IMR-90 (cell line): ENCODE measurements around the gene FUT7. TPM values are rescaled to one million over a fixed set of nuclear protein-coding genes. Genes with fewer than 3 reads are reported as not detected.

Experiments
- ATAC-seq: fragments of 200-7000 bp; cut with Tn5 transposase; 2 replicates; pipeline ENCODE4 v1.9.1; 2020; ENCODE audit warnings: low read depth, mild to moderate bottlenecking, moderate library complexity
- BruUV-seq: library from RNA; stranded (reverse); fragments of 400-500 nt; replicated peaks from 2 replicates; lab custom pipeline; 2021; lab: Mats Ljungman, UMichigan
- CTCF ChIA-PET: fragments of 300-600 bp; formaldehyde crosslinking; extraction: SDS; loops from one replicate; lab custom pipeline; 2021; ENCODE audit warnings: antibody characterized with exemption; lab: Yijun Ruan, JAX
- POLR2A ChIA-PET: fragments of 300-600 bp; sonication (Branson Sonifier 250); formaldehyde crosslinking; loops from one replicate; lab custom pipeline; 2022; ENCODE audit warnings: antibody characterized with exemption; ENCODE audit not compliant: unreplicated experiment; lab: Charles Lee
- DNase-seq: peaks from one replicate; pipeline ENCODE4 v3.0.0; 2013
- H2AFZ ChIP-seq: replicated peaks from 2 replicates; pipeline ENCODE3; 2013; ENCODE audit warnings: low read length, mild to moderate bottlenecking; ENCODE audit not compliant: poor library complexity
- H2AK5ac ChIP-seq: 2 replicates; pipeline ENCODE4 v1.6.1; 2013; ENCODE audit warnings: low read depth, low read length, inconsistent platforms
- H2AK9ac ChIP-seq: replicated peaks from 2 replicates; pipeline ENCODE3; 2013; ENCODE audit warnings: mild to moderate bottlenecking, low read depth, low read length, moderate library complexity; ENCODE audit not compliant: poor library complexity
- H2BK120ac ChIP-seq: 2 replicates; pipeline ENCODE4 v1.6.1; 2013; ENCODE audit warnings: low read depth, low read length, inconsistent platforms
- H2BK15ac ChIP-seq: 3 replicates; pipeline ENCODE4 v1.6.1; 2013; ENCODE audit warnings: low read depth, low read length, inconsistent platforms
- H2BK20ac ChIP-seq: 2 replicates; pipeline ENCODE4 v1.6.1; 2013; ENCODE audit warnings: low read depth, mild to moderate bottlenecking, inconsistent platforms, low read length, moderate library complexity
- H2BK5ac ChIP-seq: 2 replicates; pipeline ENCODE4 v1.6.1; 2013; ENCODE audit warnings: mild to moderate bottlenecking, low read depth, low read length, inconsistent platforms; ENCODE audit not compliant: poor library complexity, severe bottlenecking
- H3K14ac ChIP-seq: replicated peaks from 2 replicates; pipeline ENCODE4 v1.6.1; 2013; ENCODE audit warnings: low read depth, low read length, inconsistent platforms
- H3K18ac ChIP-seq: 2 replicates; pipeline ENCODE4 v1.6.1; 2013; ENCODE audit warnings: low read depth, low read length, control low read depth
- H3K23ac ChIP-seq: 2 replicates; pipeline ENCODE4 v1.6.1; 2013; ENCODE audit warnings: low read depth, low read length, inconsistent platforms
- H3K27ac ChIP-seq: 2 replicates; pipeline ENCODE4 v1.5.1; 2013; ENCODE audit warnings: mild to moderate bottlenecking, control low read depth, low read length; ENCODE audit not compliant: insufficient read depth
- H3K27me3 ChIP-seq: 2 replicates; pipeline ENCODE4 v1.6.1; 2013; ENCODE audit warnings: low read length; ENCODE audit not compliant: control insufficient read depth, insufficient read depth
- H3K36me3 ChIP-seq: 2 replicates; pipeline ENCODE4 v1.6.1; 2013; ENCODE audit warnings: low read length, mixed read lengths; ENCODE audit not compliant: control insufficient read depth, insufficient read depth
- H3K4ac ChIP-seq: 2 replicates; pipeline ENCODE4 v1.6.1; 2013; ENCODE audit warnings: low read depth, low read length, inconsistent platforms
- H3K4me1 ChIP-seq: 2 replicates; pipeline ENCODE4 v1.6.1; 2013; ENCODE audit warnings: low read length, mixed read lengths; ENCODE audit not compliant: control insufficient read depth, insufficient read depth
- H3K4me2 ChIP-seq: 2 replicates; pipeline ENCODE4 v1.6.1; 2013; ENCODE audit warnings: low read depth, mild to moderate bottlenecking, control low read depth, low read length, moderate library complexity
- H3K4me3 ChIP-seq: 2 replicates; pipeline ENCODE4 v1.5.1; 2013; ENCODE audit warnings: low read depth, mild to moderate bottlenecking, control low read depth, low read length, moderate library complexity; ENCODE audit not compliant: insufficient read depth
- H3K56ac ChIP-seq: 2 replicates; pipeline ENCODE4 v1.6.1; 2013; ENCODE audit warnings: low read length, inconsistent platforms; ENCODE audit not compliant: insufficient read depth; ENCODE audit errors: extremely low read depth
- H3K79me1 ChIP-seq, 2 experiments: 2 replicates each; pipeline ENCODE4 v1.6.1; 2013; ENCODE audit warnings: low read length in 2 of 2, inconsistent platforms in 1 of 2, low read depth in 1 of 2
- H3K9ac ChIP-seq: 2 replicates; pipeline ENCODE4 v1.6.1; 2013; ENCODE audit warnings: low read depth, low read length, control low read depth
- H3K9me1 ChIP-seq: 2 replicates; pipeline ENCODE4 v1.6.1; 2013; ENCODE audit warnings: low read length, inconsistent platforms; ENCODE audit not compliant: insufficient read depth
- H3K9me3 ChIP-seq: 2 replicates; pipeline ENCODE4 v1.6.1; 2013; ENCODE audit warnings: low read length; ENCODE audit not compliant: control insufficient read depth, insufficient read depth
- H4K20me1 ChIP-seq: 2 replicates; pipeline ENCODE4 v1.6.1; 2013; ENCODE audit warnings: low read length, inconsistent platforms; ENCODE audit not compliant: insufficient read depth
- H4K5ac ChIP-seq: 2 replicates; pipeline ENCODE4 v1.6.1; 2013; ENCODE audit warnings: mild to moderate bottlenecking, low read depth, low read length, control low read depth
- H4K8ac ChIP-seq, 2 experiments: 2 replicates each; pipeline ENCODE4 v1.6.1; 2013; ENCODE audit warnings: low read depth in 2 of 2, low read length in 2 of 2, control low read depth in 1 of 2, inconsistent platforms in 1 of 2
- H4K91ac ChIP-seq: 2 replicates; pipeline ENCODE4 v1.6.1; 2013; ENCODE audit warnings: low read depth, low read length, inconsistent platforms; ENCODE audit not compliant: insufficient read depth
- CEBPB ChIP-seq: IDR thresholded peaks from 2 replicates; pipeline ENCODE4 v1.6.1; 2012; ENCODE audit warnings: low read depth, low read length, improper control_type of control experiment
- ELK1 ChIP-seq: fragments of 150-350 bp; IDR thresholded peaks from 2 replicates; pipeline ENCODE4 v1.6.1; 2016; ENCODE audit warnings: low read depth, mild to moderate bottlenecking, low read length, moderate library complexity, borderline replicate concordance
- MAZ ChIP-seq: IDR thresholded peaks from 2 replicates; pipeline ENCODE4 v1.6.1; 2012; ENCODE audit warnings: low read depth, mild to moderate bottlenecking, low read length, improper control_type of control experiment, moderate library complexity, borderline replicate concordance
- MXI1 ChIP-seq: IDR thresholded peaks from 2 replicates; pipeline ENCODE4 v1.6.1; 2012; ENCODE audit warnings: low read depth, mild to moderate bottlenecking, low read length, moderate library complexity, borderline replicate concordance
- NFE2L2 ChIP-seq: fragments of 150-350 bp; IDR thresholded peaks from 2 replicates; pipeline ENCODE4 v1.6.1; 2016; ENCODE audit warnings: low read depth, mild to moderate bottlenecking, low read length
- POLR2A ChIP-seq: IDR thresholded peaks from 2 replicates; pipeline ENCODE4 v1.6.1; 2012; ENCODE audit warnings: mild to moderate bottlenecking, low read depth, low read length
- RAD21 ChIP-seq: IDR thresholded peaks from 2 replicates; pipeline ENCODE4 v1.6.1; 2012; ENCODE audit warnings: low read length, improper control_type of control experiment
- RCOR1 ChIP-seq: IDR thresholded peaks from 2 replicates; pipeline ENCODE4 v1.6.1; 2012; ENCODE audit warnings: mild to moderate bottlenecking, low read length, improper control_type of control experiment; ENCODE audit not compliant: insufficient replicate concordance
- SMC3 ChIP-seq: fragments of 150-350 bp; IDR thresholded peaks from 2 replicates; pipeline ENCODE4 v1.6.1; 2016; ENCODE audit warnings: low read depth, mild to moderate bottlenecking, antibody characterized with exemption, low read length, moderate library complexity
- USF2 ChIP-seq: fragments of 150-350 bp; IDR thresholded peaks from 2 replicates; pipeline ENCODE4 v1.6.1; 2017; ENCODE audit warnings: mild to moderate bottlenecking, antibody characterized with exemption, low read length, low read depth
- WGBS, 2 experiments: methylation state at CpG; one replicate each; pipeline versions ENCODE4 v1.1.5 to v1.1.7; 2013; ENCODE audit warnings: missing lambda C conversion rate in 2 of 2; ENCODE audit not compliant: insufficient read length in 1 of 2; ENCODE audit errors: extremely low coverage in 2 of 2; 5-methylcytosine and 5-hydroxymethylcytosine counted together
- dilution Hi-C: fragments of 300-500 bp; cut with HindIII; formaldehyde crosslinking; loops from one replicate; pipeline ENCODE4 v1.14.3; 2018; ENCODE audit warnings: low sequenced_read_pairs; ENCODE audit not compliant: unreplicated experiment
- in situ Hi-C: fragments of 300-500 bp; cut with MboI; formaldehyde crosslinking; loops from 3 replicates; pipeline ENCODE4 v1.14.3; 2019; ENCODE audit warnings: low sequenced_read_pairs, inconsistent platforms, mixed read lengths
- intact Hi-C: fragments of 100-400 bp; cut with micrococcal nuclease; formaldehyde crosslinking; loops from 2 replicates; pipeline ENCODE4 v1.10.0; 2022
- polyA plus RNA-seq, 3 experiments: library from polyadenylated mRNA; depleted of rRNA; stranded (reverse); fragments of >200 nt; gene quantifications; 2 replicates each; pipeline ENCODE4 v1.2.3, GENCODE V29; 2012; ENCODE audit warnings: low replicate concordance in 1 of 3
- total RNA-seq: library from RNA; depleted of rRNA; stranded (reverse); fragments of >200 nt; gene quantifications from 2 replicates; pipeline ENCODE4 v1.2.3, GENCODE V29; 2012

The FUT7 gene
- total and polyA plus RNA-seq, 2 of the 4 experiments (the other 2 are of a cell fraction): not detected

- in situ Hi-C loops: no loop called here
- H3K27ac ChIP-seq: no peak overlapping the region
- CTCF ChIA-PET: interaction anchor here (1.0 kb wide), 1 partner anchor 50 kb away, joined by 3 read pairs; no protein-coding TSS in a partner anchor
Observed at GRCh38 chr9:136997830-136998234, 34.1 kb downstream of the FUT7 start.

More at GRCh38 chr9:136997830-136998234, 34.1 kb downstream of the FUT7 start:
- H3K14ac ChIP-seq: no peak overlapping the region
- no peak overlapping the region for H2BK20ac ChIP-seq
- no peak overlapping the region for H2BK5ac ChIP-seq
- H3K4me2 ChIP-seq: no peak overlapping the region
- no peak for TF ChIP-seq MXI1
- TF ChIP-seq RAD21: no peak
- no peak for TF ChIP-seq USF2
- no peak for TF ChIP-seq ELK1
- TF ChIP-seq SMC3: no peak
- TF ChIP-seq CEBPB: no peak
- no peak for TF ChIP-seq NFE2L2
- TF ChIP-seq RCOR1: no peak
- TF ChIP-seq MAZ: no peak
- TF ChIP-seq POLR2A: no peak
- H3K36me3 ChIP-seq: peaks cover 5% of the 10 kb centered on the region; the same call in 1 of the 2 replicates
- peaks cover 2 to 12% of the 10 kb centered on the region in 2 experiments; a peak in 3 of 4 replicates for H3K79me1 ChIP-seq
- 53% methylated on average over 8 of the region's 18 CpGs; no CpG with 5 or more reads in 1 of the 2 experiments for WGBS, 2 experiments
- H3K4me3 ChIP-seq: no peak overlapping the region
- no peak overlapping the region for H3K9ac ChIP-seq
- no peaks in the 10 kb centered on the region for H3K9me3 ChIP-seq
- H4K91ac ChIP-seq: no peak overlapping the region
- H3K4me1 ChIP-seq: peaks cover 21% of the 10 kb centered on the region
- H4K8ac ChIP-seq: peak overlapping the region in 1 of 2 experiments; percentile 2; a peak in 1 of 4 replicates
- no peak overlapping the region for H2AK9ac ChIP-seq
- DNase-seq (no peak), ATAC-seq (no peak)
- H3K4ac ChIP-seq: peak overlapping the region; percentile 80
- no peaks in the 10 kb centered on the region; the same call in 1 of the 2 replicates for H4K20me1 ChIP-seq
- H2AK5ac ChIP-seq: no peak overlapping the region; the same call in 1 of the 2 replicates
- H3K18ac ChIP-seq: no peak overlapping the region
- peaks cover 8% of the 10 kb centered on the region for H3K9me1 ChIP-seq
- no peak overlapping the region for H3K56ac ChIP-seq
- POLR2A ChIA-PET: no interaction called here
- intact Hi-C loops: no loop called here
- no peaks in the 10 kb centered on the region for H3K27me3 ChIP-seq
- dilution Hi-C loops: no loop called here
- no peak overlapping the region for H2BK15ac ChIP-seq
- H4K5ac ChIP-seq: no peak overlapping the region; the same call in 1 of the 2 replicates
- no peak overlapping the region for H2AFZ ChIP-seq
- H3K23ac ChIP-seq: no peak overlapping the region
- BruUV-seq: no TSS peak
- H2BK120ac ChIP-seq: no peak overlapping the region
